VCaP (cell line): ENCODE data around the gene SYPL1.

Experiments used
- H3K27ac ChIP-seq: fragments of 450-650 bp; 2 replicates; pipeline ENCODE4 v1.5.1; 2017
- CTCF ChIP-seq: fragments of 450-650 bp; conservative IDR thresholded peaks from 2 replicates; pipeline ENCODE4 v1.5.1; 2017; ENCODE audit warnings: mild to moderate bottlenecking, moderate library complexity

The SYPL1 gene

DNA sequence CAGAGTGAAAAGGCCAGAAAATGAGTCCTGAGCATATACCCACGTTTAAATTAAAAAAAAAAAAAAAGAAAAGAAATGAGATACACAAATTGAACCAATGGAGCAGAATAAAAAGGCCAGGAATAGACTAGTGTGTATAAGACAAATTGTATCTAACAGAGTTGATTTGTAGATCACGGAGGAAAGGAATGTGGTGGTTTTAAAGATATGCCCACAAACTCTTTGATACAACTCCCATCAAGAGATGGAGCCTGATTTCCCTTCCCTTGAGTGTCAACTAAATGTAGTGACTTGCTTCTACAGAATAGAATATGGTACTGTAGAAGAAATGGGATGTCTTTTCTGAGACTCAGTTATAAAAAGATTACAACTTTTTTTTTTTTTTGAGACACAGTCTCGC lies 10.4 kb downstream of the SYPL1 start:
- H3K27ac ChIP-seq = no peak overlapping the region
- no peak for TF ChIP-seq CTCF

- no peak overlapping the region for H3K27ac ChIP-seq
- TF ChIP-seq CTCF = no peak
Observed at GRCh38 chr7:106100863-106101629, 11.1 kb downstream of the SYPL1 start.

GRCh38 chr7:106099539-106099938 lies 12.6 kb downstream of the SYPL1 start:
- no peak overlapping the region for H3K27ac ChIP-seq
- TF ChIP-seq CTCF = no peak

DNA sequence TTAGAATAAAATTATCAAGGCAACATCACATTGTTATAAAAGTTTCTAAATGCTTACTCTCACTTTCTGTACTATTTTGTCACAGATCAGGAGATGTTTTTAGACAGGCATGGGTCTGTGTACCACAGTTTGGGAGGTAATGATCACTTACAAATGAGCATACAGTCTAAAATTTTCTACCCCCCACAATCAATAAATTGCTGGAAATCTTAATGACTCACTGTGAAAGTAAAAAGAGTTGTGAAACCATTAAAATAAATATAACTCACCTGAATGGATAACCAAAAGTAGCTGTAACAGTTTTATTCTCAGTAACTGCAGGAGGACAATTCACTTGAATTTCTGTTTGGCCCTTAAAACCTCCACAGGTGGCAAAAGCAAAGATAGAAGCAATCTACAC lies 13.2 kb downstream of the SYPL1 start:
- H3K27ac ChIP-seq = no peak overlapping the region
- TF ChIP-seq CTCF = no peak

DNA sequence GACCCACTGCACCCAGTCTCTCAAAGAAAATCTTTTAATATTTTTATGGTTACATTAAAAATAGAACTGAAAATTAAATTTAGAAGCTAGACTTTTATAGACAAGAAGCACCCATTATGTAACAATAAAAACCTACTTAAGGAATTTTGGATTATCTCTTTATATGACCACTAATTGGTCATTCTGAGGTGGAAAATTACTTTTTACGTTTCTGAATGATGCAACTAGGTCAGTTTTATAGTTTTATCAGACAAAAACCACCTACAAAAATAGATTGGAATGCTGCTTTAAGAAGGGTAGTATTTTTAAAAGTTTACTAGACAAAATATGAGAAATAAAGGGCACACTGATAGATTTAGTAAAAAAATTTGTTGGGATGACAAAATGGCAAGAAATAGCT lies 16.5 kb downstream of the SYPL1 start:
- no peak for TF ChIP-seq CTCF
- H3K27ac ChIP-seq = no peak overlapping the region

- H3K27ac ChIP-seq = no peak overlapping the region
- peak; percentile 27 for TF ChIP-seq CTCF
Observed at GRCh38 chr7:106094780-106095179, 17.3 kb downstream of the SYPL1 start.

DNA sequence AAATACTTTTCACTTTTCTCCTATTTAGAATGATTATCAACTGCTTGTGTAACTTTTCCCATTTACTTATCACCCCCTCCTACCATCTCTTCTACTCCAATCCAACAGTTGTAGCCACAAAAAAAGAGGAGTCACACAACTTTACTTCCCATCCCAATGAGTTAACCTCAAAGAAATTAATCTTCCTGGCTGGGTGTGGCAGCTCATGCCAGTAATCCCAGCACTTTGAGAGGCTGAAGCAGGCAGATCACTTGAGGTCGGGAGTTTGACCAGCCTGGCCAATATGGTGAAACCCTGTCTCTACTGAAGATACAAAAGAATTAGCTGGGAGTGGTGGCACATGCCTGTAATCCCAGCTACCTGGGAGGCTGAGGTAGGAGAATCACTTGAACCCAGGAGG lies 19.9 kb downstream of the SYPL1 start:
- H3K27ac ChIP-seq = no peak overlapping the region
- no peak for TF ChIP-seq CTCF
